ENCODE data around the gene NDUFS8. TPM values are rescaled to one million over a fixed set of nuclear protein-coding genes. Genes with fewer than 3 reads are reported as not detected.
"Not testable (repeated sequence)": the region's sequence is repeated elsewhere in the genome, so short reads cannot be mapped to it uniquely, and the experiment has no call there.

The NDUFS8 gene
- total RNA-seq, result 100 to 1,000 TPM; 109 to 126 TPM

- peaks cover 6% of the 10 kb centered on the region for H3K36me3 Mint-ChIP-seq
- peak; percentile 96 for DNase-seq
- H3K4me3 Mint-ChIP-seq, result peak within 1 kb of the TSS; percentile 92
- no peaks in the 10 kb centered on the region for H3K27me3 Mint-ChIP-seq
- H3K4me1 Mint-ChIP-seq, result peaks cover 16% of the 10 kb centered on the region
- H3K9me3 Mint-ChIP-seq, result no peaks in the 10 kb centered on the region
- peak within 1 kb of the TSS; percentile 95 for H3K27ac Mint-ChIP-seq
These were observed at the start of gene NDUFS8 for GRCh38 chr11:68030318-68031143. Gene NDUFS8, plus strand, starts transcription at chr11:68030681. Its CDS starts 1,471 bp downstream, at chr11:68032152.

DNA sequence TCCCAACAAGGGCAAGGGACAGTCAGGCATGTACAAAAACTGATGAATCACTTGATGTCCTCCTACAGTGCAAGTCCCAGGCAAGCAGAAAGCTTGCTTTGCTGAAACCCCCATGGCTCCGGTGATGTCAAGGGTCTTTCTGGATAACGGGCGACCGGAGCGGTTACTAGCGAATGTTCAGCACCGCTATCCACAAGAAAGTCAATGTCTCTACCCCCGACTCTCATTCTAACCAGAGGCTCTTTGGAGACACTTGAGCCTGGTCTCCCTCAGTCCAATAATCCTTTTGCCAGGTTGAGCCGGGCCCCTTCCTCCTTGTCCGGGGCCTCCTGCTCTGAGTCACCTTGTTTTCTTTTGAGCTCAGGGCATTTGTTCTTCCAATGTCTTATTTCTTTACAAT is 49.3 kb upstream of the NDUFS8 start:
- not testable (repeated sequence) for H3K27ac Mint-ChIP-seq, DNase-seq, H3K9me3 Mint-ChIP-seq, H3K4me1 Mint-ChIP-seq, H3K36me3 Mint-ChIP-seq, H3K4me3 Mint-ChIP-seq
- peaks cover 17% of the 10 kb centered on the region for H3K27me3 Mint-ChIP-seq

DNA sequence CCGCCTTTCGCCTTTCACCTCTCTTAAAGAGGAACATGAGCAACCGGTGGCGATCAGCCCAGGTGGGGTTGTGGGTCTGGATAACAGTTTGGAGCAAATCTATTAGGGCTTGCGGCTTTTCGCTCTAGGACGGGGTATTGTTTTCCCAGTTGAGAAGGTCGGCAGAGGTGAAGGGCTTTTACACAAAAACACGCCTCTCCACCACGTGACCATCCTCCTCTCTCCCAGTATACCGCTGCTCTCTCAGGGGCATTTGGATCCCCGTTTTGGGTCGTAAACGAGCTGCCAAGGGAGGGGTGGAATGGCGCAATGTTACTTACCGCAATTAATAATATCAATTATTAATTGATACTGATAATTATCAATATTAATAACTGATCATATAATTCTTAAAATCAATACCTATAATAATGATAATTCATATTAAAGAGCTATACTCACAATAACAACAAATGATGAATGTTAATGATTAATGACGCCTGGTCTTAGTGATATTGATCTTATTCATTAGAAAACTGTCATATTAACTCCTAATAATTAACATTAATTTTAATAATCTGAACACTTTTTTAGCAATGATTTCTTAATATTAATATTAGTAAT is 48.1 kb upstream of the NDUFS8 start:
- H3K27me3 Mint-ChIP-seq, result peaks cover 14% of the 10 kb centered on the region
- not testable (repeated sequence) for H3K9me3 Mint-ChIP-seq, H3K4me3 Mint-ChIP-seq, DNase-seq, H3K36me3 Mint-ChIP-seq, H3K27ac Mint-ChIP-seq, H3K4me1 Mint-ChIP-seq

DNA sequence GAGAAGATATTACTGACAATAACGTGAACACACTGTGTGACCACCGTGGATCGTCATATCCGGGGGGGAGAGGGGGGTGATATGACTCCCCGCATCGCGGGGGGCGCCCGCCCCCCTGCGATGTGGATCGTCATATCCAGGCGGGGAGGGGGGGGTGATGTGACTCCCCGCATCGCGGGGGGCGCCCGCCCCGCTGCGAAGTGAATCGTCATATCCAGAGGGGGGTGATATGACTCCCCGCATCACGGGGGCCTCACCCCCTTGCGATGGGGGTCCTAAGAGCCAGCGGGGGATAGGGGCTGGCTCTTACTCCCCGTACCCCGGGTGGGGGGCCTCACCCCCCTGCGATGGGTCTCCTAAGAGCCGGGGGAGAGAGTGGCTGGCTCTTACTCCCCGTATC is 46.5 kb upstream of the NDUFS8 start:
- no peaks in the 10 kb centered on the region for H3K36me3 Mint-ChIP-seq
- H3K4me1 Mint-ChIP-seq, result peaks cover 2% of the 10 kb centered on the region
- peaks cover 6% of the 10 kb centered on the region for H3K27me3 Mint-ChIP-seq
- no peak overlapping the region for H3K27ac Mint-ChIP-seq
- DNase-seq, result no peak
- H3K9me3 Mint-ChIP-seq, result no peaks in the 10 kb centered on the region
- no peak overlapping the region for H3K4me3 Mint-ChIP-seq

DNA sequence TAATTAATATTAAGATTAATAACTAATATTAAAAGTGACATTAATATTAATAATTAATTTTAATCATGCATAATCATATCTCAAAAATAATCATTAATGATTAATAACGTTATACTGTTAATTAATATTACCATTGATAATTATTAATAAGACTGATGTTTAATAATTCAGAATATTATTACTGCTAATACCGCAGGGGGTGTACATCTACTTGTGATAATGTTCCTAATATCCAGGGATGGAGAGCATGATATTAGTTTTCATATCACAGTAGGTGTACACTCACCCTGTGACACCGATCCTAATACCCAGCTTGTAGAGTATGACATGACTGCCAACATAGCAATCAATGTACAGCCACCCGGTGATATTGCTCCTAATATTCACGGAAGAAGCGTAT is 45.2 kb upstream of the NDUFS8 start:
- H3K4me3 Mint-ChIP-seq, H3K27me3 Mint-ChIP-seq, H3K36me3 Mint-ChIP-seq, H3K4me1 Mint-ChIP-seq, H3K27ac Mint-ChIP-seq, DNase-seq, H3K9me3 Mint-ChIP-seq: not testable (repeated sequence)

GRCh38 chr11:67990546-67991346 is 39.7 kb upstream of the NDUFS8 start:
- H3K27ac Mint-ChIP-seq, H3K4me3 Mint-ChIP-seq, DNase-seq, H3K27me3 Mint-ChIP-seq, H3K4me1 Mint-ChIP-seq, H3K9me3 Mint-ChIP-seq, H3K36me3 Mint-ChIP-seq: not testable (repeated sequence)

- H3K27me3 Mint-ChIP-seq, H3K9me3 Mint-ChIP-seq, H3K36me3 Mint-ChIP-seq, H3K4me3 Mint-ChIP-seq, H3K4me1 Mint-ChIP-seq, H3K27ac Mint-ChIP-seq, DNase-seq: not testable (repeated sequence)
These were observed 38.9 kb upstream of the NDUFS8 start for GRCh38 chr11:67991347-67992121.

- peak; percentile 45 for DNase-seq
- H3K27ac Mint-ChIP-seq, H3K36me3 Mint-ChIP-seq, H3K4me3 Mint-ChIP-seq, H3K27me3 Mint-ChIP-seq, H3K9me3 Mint-ChIP-seq: not testable (repeated sequence)
- H3K4me1 Mint-ChIP-seq, result peaks cover 21% of the 10 kb centered on the region
These were observed 36.7 kb upstream of the NDUFS8 start for GRCh38 chr11:67993821-67994220.

GRCh38 chr11:67994387-67994786 is 36.1 kb upstream of the NDUFS8 start:
- not testable (repeated sequence) for DNase-seq, H3K27ac Mint-ChIP-seq, H3K27me3 Mint-ChIP-seq, H3K36me3 Mint-ChIP-seq, H3K9me3 Mint-ChIP-seq, H3K4me3 Mint-ChIP-seq
- peaks cover 21% of the 10 kb centered on the region for H3K4me1 Mint-ChIP-seq

- H3K27ac Mint-ChIP-seq, H3K36me3 Mint-ChIP-seq, DNase-seq, H3K27me3 Mint-ChIP-seq, H3K4me3 Mint-ChIP-seq, H3K9me3 Mint-ChIP-seq: not testable (repeated sequence)
- H3K4me1 Mint-ChIP-seq, result peaks cover 21% of the 10 kb centered on the region
These were observed 35.4 kb upstream of the NDUFS8 start for GRCh38 chr11:67995129-67995528.

DNA sequence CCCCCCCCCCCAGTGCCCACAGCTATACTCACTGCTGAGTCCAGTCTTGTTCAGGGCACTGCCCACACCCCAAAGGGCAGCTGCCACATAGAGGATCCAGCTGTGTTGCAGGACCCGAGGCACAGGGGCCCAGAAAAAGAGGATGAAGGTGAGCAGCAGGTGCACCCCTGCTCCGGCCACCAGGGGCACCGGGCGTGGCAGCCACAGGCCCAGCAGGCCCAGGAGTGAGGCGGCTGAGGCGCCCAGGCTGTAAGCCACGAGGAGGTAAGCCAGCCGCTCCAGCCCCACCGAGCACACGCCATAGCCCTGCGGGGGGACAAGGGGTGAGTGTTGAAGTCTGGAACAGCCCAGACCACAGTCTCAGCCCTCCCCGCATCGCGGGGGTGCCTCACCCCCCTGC is 34.9 kb upstream of the NDUFS8 start:
- H3K27ac Mint-ChIP-seq, H3K27me3 Mint-ChIP-seq, H3K4me3 Mint-ChIP-seq, H3K9me3 Mint-ChIP-seq, DNase-seq, H3K36me3 Mint-ChIP-seq: not testable (repeated sequence)
- peaks cover 21% of the 10 kb centered on the region for H3K4me1 Mint-ChIP-seq

DNA sequence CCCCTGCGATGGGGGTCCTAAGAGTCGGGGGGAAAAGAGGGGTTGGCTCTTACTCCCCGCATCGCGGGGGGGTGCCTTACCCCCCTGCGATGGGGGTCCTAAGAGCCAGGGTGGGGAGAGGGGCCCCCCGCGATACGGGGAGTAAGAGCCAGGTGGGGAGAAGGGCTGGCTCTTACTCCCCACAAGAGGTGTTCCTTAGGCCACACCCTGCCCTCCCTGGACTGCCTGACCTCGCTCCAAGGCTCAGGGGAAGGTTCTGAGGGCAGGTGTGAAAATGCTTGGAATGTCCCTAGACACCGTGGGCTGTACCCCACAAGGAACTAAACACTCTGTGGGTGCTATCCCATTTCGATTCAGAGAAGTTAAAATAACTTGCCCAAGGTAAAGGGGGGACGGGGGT is 34.4 kb upstream of the NDUFS8 start:
- Mint-ChIP-seq H3K27me3 (peaks cover 3% of the 10 kb centered on the region), H3K27ac (no peak overlapping the region), H3K36me3 (peaks cover 5% of the 10 kb centered on the region), H3K4me3 (no peak overlapping the region), H3K9me3 (no peaks in the 10 kb centered on the region), H3K4me1 (peaks cover 21% of the 10 kb centered on the region)
- no peak for DNase-seq

DNA sequence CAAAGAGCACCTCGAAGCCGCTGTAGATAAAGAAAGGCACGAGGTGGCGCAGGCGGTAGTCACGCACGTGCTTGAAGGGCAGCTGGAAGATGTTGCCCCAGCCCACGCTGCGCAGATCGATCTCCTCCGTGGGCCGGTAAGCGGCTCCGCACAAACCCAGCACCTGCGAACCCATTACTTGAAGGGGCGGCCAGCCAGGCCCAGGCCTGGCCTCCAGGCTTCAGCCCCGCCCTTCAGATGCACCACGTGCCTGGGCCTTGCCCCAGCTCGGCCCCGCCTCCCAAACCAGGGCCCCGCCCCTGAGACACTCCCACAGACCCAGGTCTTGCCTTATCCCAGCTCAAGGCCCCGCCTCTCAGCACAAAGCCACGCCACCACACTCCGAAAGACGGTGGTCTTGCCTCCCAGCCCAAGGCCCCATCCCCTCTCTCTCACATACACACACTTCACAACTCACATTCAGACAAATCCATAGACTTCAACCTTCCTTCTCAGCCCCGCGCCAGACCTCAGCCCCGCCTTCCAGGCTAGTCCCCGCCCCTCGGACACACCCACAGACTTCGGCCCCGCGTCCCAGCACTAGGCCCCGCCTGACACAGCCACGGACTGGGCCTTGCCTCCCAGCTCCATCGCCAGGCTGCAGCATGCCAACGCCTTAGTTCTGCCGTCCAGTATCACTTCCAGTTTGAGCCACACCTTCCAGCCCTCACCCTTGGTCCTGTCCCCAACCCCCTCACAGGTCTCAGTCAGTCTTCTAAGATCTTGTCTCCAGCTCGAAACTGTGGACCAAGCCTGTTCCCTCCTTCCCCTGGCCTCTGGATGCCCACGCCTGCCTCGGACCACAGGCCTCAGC is 33.6 kb upstream of the NDUFS8 start:
- H3K9me3 Mint-ChIP-seq, result no peaks in the 10 kb centered on the region
- H3K4me3 Mint-ChIP-seq, result no peak overlapping the region
- peaks cover 21% of the 10 kb centered on the region for H3K4me1 Mint-ChIP-seq
- peaks cover 1% of the 10 kb centered on the region for H3K27me3 Mint-ChIP-seq
- H3K36me3 Mint-ChIP-seq, result peaks cover 4% of the 10 kb centered on the region
- H3K27ac Mint-ChIP-seq, result no peak overlapping the region
- DNase-seq, result peak; percentile 61

DNA sequence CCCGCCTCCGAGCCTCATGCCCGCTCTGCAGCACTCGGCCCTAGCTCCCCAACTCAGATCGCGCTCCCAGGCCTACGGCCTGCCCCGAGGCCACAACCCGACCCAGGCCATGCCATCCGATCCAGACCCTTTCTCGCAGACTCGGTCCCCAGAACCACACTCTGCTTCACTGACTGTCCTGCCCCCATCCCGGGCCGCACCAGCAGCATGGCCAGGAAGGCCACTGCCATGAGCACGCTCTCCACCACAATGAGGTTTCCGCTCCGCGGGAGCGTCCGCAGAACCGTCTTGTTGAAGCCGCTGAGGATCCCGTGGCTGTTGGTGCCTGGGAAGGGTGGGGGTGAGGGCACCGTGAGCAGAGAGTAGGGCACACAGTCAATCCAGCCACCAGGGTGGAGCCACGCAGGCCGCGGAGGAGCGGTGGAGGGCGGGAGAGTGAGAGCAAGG is 33.0 kb upstream of the NDUFS8 start:
- Mint-ChIP-seq H3K4me3 (no peak overlapping the region), H3K4me1 (peaks cover 21% of the 10 kb centered on the region), H3K9me3 (no peaks in the 10 kb centered on the region), H3K27ac (no peak overlapping the region), H3K36me3 (peaks cover 3% of the 10 kb centered on the region), H3K27me3 (no peaks in the 10 kb centered on the region)
- no peak for DNase-seq

Measured in activated naive CD8-positive, alpha-beta T cell treated with anti-CD3 and anti-CD28 coated beads for 36 hours (primary cell).